Measurements from ENCODE around the gene SBF2.

- TF ChIP-seq, protein P1, sequence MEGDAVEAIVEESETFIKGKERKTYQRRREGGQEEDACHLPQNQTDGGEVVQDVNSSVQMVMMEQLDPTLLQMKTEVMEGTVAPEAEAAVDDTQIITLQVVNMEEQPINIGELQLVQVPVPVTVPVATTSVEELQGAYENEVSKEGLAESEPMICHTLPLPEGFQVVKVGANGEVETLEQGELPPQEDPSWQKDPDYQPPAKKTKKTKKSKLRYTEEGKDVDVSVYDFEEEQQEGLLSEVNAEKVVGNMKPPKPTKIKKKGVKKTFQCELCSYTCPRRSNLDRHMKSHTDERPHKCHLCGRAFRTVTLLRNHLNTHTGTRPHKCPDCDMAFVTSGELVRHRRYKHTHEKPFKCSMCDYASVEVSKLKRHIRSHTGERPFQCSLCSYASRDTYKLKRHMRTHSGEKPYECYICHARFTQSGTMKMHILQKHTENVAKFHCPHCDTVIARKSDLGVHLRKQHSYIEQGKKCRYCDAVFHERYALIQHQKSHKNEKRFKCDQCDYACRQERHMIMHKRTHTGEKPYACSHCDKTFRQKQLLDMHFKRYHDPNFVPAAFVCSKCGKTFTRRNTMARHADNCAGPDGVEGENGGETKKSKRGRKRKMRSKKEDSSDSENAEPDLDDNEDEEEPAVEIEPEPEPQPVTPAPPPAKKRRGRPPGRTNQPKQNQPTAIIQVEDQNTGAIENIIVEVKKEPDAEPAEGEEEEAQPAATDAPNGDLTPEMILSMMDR (conservative IDR thresholded peaks at IDR 0.05 in 1 of 2, IDR thresholded peaks at IDR 0.05 in 1 of 2; ENCODE audit: extremely low read depth in 1 of 2, insufficient read depth in 1 of 2, low read depth in 1 of 2, low read length in 2 of 2), result peak; percentile 90 to 91
- no peak for TF ChIP-seq EZH2 (IDR thresholded peaks at IDR 0.05; ENCODE audit: borderline replicate concordance, low read length)
Observed at GRCh38 chr11:9861860-9862725, 431.9 kb downstream of the SBF2 start.

Measured in mammary epithelial cell (primary cell).